H1 (cell line): ENCODE measurements around the gene P2RX7. TPM values are rescaled to one million over a fixed set of nuclear protein-coding genes. Genes with fewer than 3 reads are reported as not detected.

Experiments used
- CTCF ChIA-PET: fragments of 300-600 bp; sonication (Branson Sonifier 250); formaldehyde crosslinking; loops from one replicate; lab custom pipeline; 2021; ENCODE audit not compliant: partially characterized antibody; lab: Charles Lee
- POLR2A ChIA-PET: fragments of 300-600 bp; sonication (Branson Sonifier 250); formaldehyde crosslinking; loops from one replicate; lab custom pipeline; 2021; ENCODE audit warnings: inconsistent platforms; ENCODE audit not compliant: partially characterized antibody; lab: Charles Lee
- DNase-seq, 2 experiments: peaks; one replicate each; pipeline versions ENCODE4 v3.0.0 to v3.0.0-alpha.2; 2010 to 2022; ENCODE audit warnings: low spot score in 2 of 2, low read depth in 1 of 2, mixed read lengths in 1 of 2
- FAIRE-seq: peaks from 2 replicates; lab custom pipeline; 2011; peaks lifted over from hg19 to GRCh38; lab: Jason Lieb, UNC
- H2AFZ ChIP-seq: 2 replicates; pipeline ENCODE4 v1.8.1; 2012; ENCODE audit warnings: low read length, inconsistent platforms
- H2AK5ac ChIP-seq: 2 replicates; pipeline ENCODE4 v1.6.1; 2013; ENCODE audit warnings: low read depth, low read length
- H2BK120ac ChIP-seq: replicated peaks from 2 replicates; pipeline ENCODE3; 2013; ENCODE audit warnings: low read depth, low read length, inconsistent platforms
- H2BK12ac ChIP-seq: 2 replicates; pipeline ENCODE4 v1.6.1; 2013; ENCODE audit warnings: low read depth, low read length
- H2BK15ac ChIP-seq: 2 replicates; pipeline ENCODE4 v1.6.1; 2013; ENCODE audit warnings: low read length
- H2BK20ac ChIP-seq: 2 replicates; pipeline ENCODE4 v1.6.1; 2013; ENCODE audit warnings: low read length
- H2BK5ac ChIP-seq: 2 replicates; pipeline ENCODE4 v1.6.1; 2013; ENCODE audit warnings: low read depth, low read length
- H3K14ac ChIP-seq: 2 replicates; pipeline ENCODE4 v1.6.1; 2013; ENCODE audit warnings: inconsistent platforms; ENCODE audit not compliant: insufficient read length
- H3K18ac ChIP-seq: 2 replicates; pipeline ENCODE4 v1.6.1; 2013; ENCODE audit warnings: low read length; ENCODE audit errors: extremely low read depth
- H3K23ac ChIP-seq: 2 replicates; pipeline ENCODE4 v1.6.1; 2013; ENCODE audit warnings: inconsistent platforms; ENCODE audit not compliant: insufficient read length
- H3K23me2 ChIP-seq: 2 replicates; pipeline ENCODE4 v1.6.1; 2013; ENCODE audit warnings: low read depth, low read length
- H3K27ac ChIP-seq: 2 replicates; pipeline ENCODE4 v1.6.1; 2011; ENCODE audit warnings: low read depth, low read length, inconsistent platforms
- H3K27me3 ChIP-seq, 4 experiments: replicated peaks in 1 of 4; 1 replicate in 1 of 4; 2 replicates in 3 of 4; pipeline versions ENCODE4 v1.6.1 to v1.8.1; 2011 to 2013; ENCODE audit warnings: low read length in 3 of 4, mild to moderate bottlenecking in 3 of 4, inconsistent platforms in 2 of 4, mixed read lengths in 2 of 4, moderate library complexity in 1 of 4; ENCODE audit not compliant: control insufficient read depth in 3 of 4, insufficient read depth in 3 of 4; ENCODE audit errors: extremely low read depth in 1 of 4
- H3K36me3 ChIP-seq, 4 experiments: 2 replicates each; pipeline versions ENCODE4 v1.6.1 to v1.8.1; 2011 to 2013; ENCODE audit warnings: mild to moderate bottlenecking in 4 of 4, low read length in 3 of 4, moderate library complexity in 2 of 4, control low read depth in 1 of 4, inconsistent platforms in 1 of 4; ENCODE audit not compliant: insufficient read depth in 4 of 4, control insufficient read depth in 2 of 4
- H3K4ac ChIP-seq: replicated peaks from 2 replicates; pipeline ENCODE3; 2013; ENCODE audit warnings: low read length, low read depth, mixed read lengths, inconsistent platforms; ENCODE audit not compliant: insufficient read length
- H3K4me1 ChIP-seq, 4 experiments: replicated peaks in 1 of 4; 1 replicate in 1 of 4; 2 replicates in 3 of 4; pipeline versions ENCODE4 v1.6.1 to v1.8.1; 2011 to 2013; ENCODE audit warnings: low read length in 3 of 4, inconsistent platforms in 2 of 4, mixed read lengths in 1 of 4; ENCODE audit not compliant: insufficient read depth in 4 of 4, control insufficient read depth in 3 of 4
- H3K4me2 ChIP-seq, 2 experiments: 2 replicates each; pipeline versions ENCODE4 v1.6.1 to v1.8.1; 2011 to 2013; ENCODE audit warnings: low read depth in 2 of 2, low read length in 2 of 2, control low read depth in 1 of 2, inconsistent platforms in 1 of 2, mild to moderate bottlenecking in 1 of 2; ENCODE audit not compliant: insufficient read depth in 1 of 2
- H3K4me3 ChIP-seq, 4 experiments: fragments of 200-600, 300-600 bp in 1 of 4; sonication (generic), shearing (Covaris generic), sonication (Bioruptor Twin) in 1 of 4; 2 replicates each; pipeline versions ENCODE4 v1.5.1 to v1.8.1; 2011 to 2016; ENCODE audit warnings: low read length in 4 of 4, low read depth in 3 of 4, control low read depth in 2 of 4, inconsistent platforms in 2 of 4, mild to moderate bottlenecking in 2 of 4, mixed read lengths in 1 of 4, moderate library complexity in 1 of 4; ENCODE audit not compliant: insufficient read depth in 2 of 4; ENCODE audit errors: extremely low read depth in 1 of 4
- H3K56ac ChIP-seq: replicated peaks from 2 replicates; pipeline ENCODE3; 2013; ENCODE audit warnings: low read depth, mild to moderate bottlenecking, mixed read lengths, low read length, inconsistent platforms; ENCODE audit not compliant: insufficient read length
- H3K79me1 ChIP-seq: 2 replicates; pipeline ENCODE4 v1.6.1; 2013; ENCODE audit warnings: low read depth, low read length, control low read depth
- H3K79me2 ChIP-seq, 2 experiments: 2 replicates each; pipeline versions ENCODE4 v1.6.1 to v1.8.1; 2012 to 2013; ENCODE audit warnings: low read length in 2 of 2, mild to moderate bottlenecking in 2 of 2, inconsistent platforms in 1 of 2; ENCODE audit not compliant: insufficient read depth in 2 of 2, control insufficient read depth in 1 of 2
- H3K9ac ChIP-seq, 4 experiments: replicated peaks in 1 of 4; 1 replicate in 1 of 4; 2 replicates in 3 of 4; pipeline versions ENCODE4 v1.6.1 to v1.8.1; 2011 to 2013; ENCODE audit warnings: low read depth in 3 of 4, low read length in 3 of 4, control low read depth in 2 of 4, mild to moderate bottlenecking in 2 of 4, moderate library complexity in 2 of 4, inconsistent platforms in 1 of 4; ENCODE audit errors: extremely low read depth in 1 of 4
- H3K9me3 ChIP-seq, 2 experiments: 2 replicates each; pipeline versions ENCODE4 v1.6.1 to v1.8.1; 2012 to 2013; ENCODE audit warnings: mild to moderate bottlenecking in 2 of 2, moderate library complexity in 2 of 2, control low read depth in 1 of 2, inconsistent platforms in 1 of 2, low read depth in 1 of 2, low read length in 1 of 2, mixed read lengths in 1 of 2; ENCODE audit not compliant: insufficient read depth in 2 of 2
- H4K20me1 ChIP-seq, 2 experiments: replicated peaks in 1 of 2; 2 replicates each; pipeline versions ENCODE3 to v1.8.1; 2011 to 2013; ENCODE audit warnings: inconsistent platforms in 2 of 2, low read length in 2 of 2, mild to moderate bottlenecking in 1 of 2; ENCODE audit not compliant: insufficient read depth in 2 of 2, control insufficient read depth in 1 of 2
- H4K5ac ChIP-seq: 2 replicates; pipeline ENCODE4 v1.6.1; 2013; ENCODE audit warnings: low read length, low read depth, mixed read lengths, inconsistent platforms; ENCODE audit not compliant: insufficient read length
- H4K8ac ChIP-seq: 2 replicates; pipeline ENCODE4 v1.8.0; 2013; ENCODE audit warnings: mild to moderate bottlenecking, moderate library complexity, low read length, inconsistent platforms; ENCODE audit not compliant: insufficient read depth; ENCODE audit errors: extremely low read depth
- H4K91ac ChIP-seq: replicated peaks from 2 replicates; pipeline ENCODE3; 2013; ENCODE audit warnings: low read length, mixed read lengths, inconsistent platforms; ENCODE audit not compliant: insufficient read length
- BACH1 ChIP-seq: IDR thresholded peaks from 2 replicates; pipeline ENCODE4 v1.6.1; 2012; ENCODE audit warnings: low read length, improper control_type of control experiment
- BCL11A ChIP-seq, 2 experiments: IDR thresholded peaks; one replicate each; pipeline ENCODE4 v1.6.1; 2011; ENCODE audit warnings: low read depth in 2 of 2, low read length in 2 of 2, mild to moderate bottlenecking in 2 of 2
- CHD1 ChIP-seq: IDR thresholded peaks from 2 replicates; pipeline ENCODE4 v1.6.1; 2012; ENCODE audit warnings: low read depth, low read length, improper control_type of control experiment
- CREB1 ChIP-seq: IDR thresholded peaks from 2 replicates; pipeline ENCODE4 v1.6.1; 2012; ENCODE audit warnings: inconsistent platforms
- GABPA ChIP-seq: IDR thresholded peaks from 2 replicates; pipeline ENCODE4 v1.6.1; 2011; ENCODE audit warnings: mild to moderate bottlenecking, low read length, moderate library complexity, borderline replicate concordance; ENCODE audit not compliant: insufficient read depth
- JUND ChIP-seq: IDR thresholded peaks from 2 replicates; pipeline ENCODE4 v1.6.1; 2011; ENCODE audit warnings: mild to moderate bottlenecking, improper control_type of control experiment, low read length
- KDM1A ChIP-seq: fragments of 200-600, 300-600 bp; sonication (generic); IDR thresholded peaks from 2 replicates; pipeline ENCODE4 v1.7.1; 2016; ENCODE audit warnings: mild to moderate bottlenecking, low read length, borderline replicate concordance
- PHF8 ChIP-seq: fragments of 200-600 bp; sonication (generic); conservative IDR thresholded peaks from 2 replicates; pipeline ENCODE4 v1.7.1; 2012; ENCODE audit warnings: low read depth, mild to moderate bottlenecking, inconsistent platforms, low read length, moderate library complexity
- RAD21 ChIP-seq, 2 experiments: IDR thresholded peaks in 1 of 2; conservative IDR thresholded peaks in 1 of 2; 2 replicates each; pipeline ENCODE4 v1.6.1; 2011; ENCODE audit warnings: low read depth in 2 of 2, low read length in 2 of 2, improper control_type of control experiment in 1 of 2, inconsistent platforms in 1 of 2, mild to moderate bottlenecking in 1 of 2, moderate library complexity in 1 of 2
- RXRA ChIP-seq: IDR thresholded peaks from 2 replicates; pipeline ENCODE4 v1.6.1; 2011; ENCODE audit warnings: low read depth, mild to moderate bottlenecking, low read length, moderate library complexity; ENCODE audit not compliant: insufficient read depth
- SAP30 ChIP-seq: fragments of 300-600 bp; sonication (generic); IDR thresholded peaks from 2 replicates; pipeline ENCODE4 v1.7.1; 2012; ENCODE audit warnings: low read length, moderate library complexity, mild to moderate bottlenecking, inconsistent platforms; ENCODE audit not compliant: insufficient read depth, insufficient replicate concordance
- SIRT6 ChIP-seq: IDR thresholded peaks from one replicate; pipeline ENCODE4 v1.7.1; 2012; ENCODE audit warnings: low read length, inconsistent platforms
- TAF1 ChIP-seq: IDR thresholded peaks from 2 replicates; pipeline ENCODE4 v1.6.1; 2011; ENCODE audit warnings: mild to moderate bottlenecking, low read depth, low read length
- TAF7 ChIP-seq: optimal IDR thresholded peaks from 2 replicates; pipeline ENCODE3; 2011; ENCODE audit warnings: low read depth, mild to moderate bottlenecking, inconsistent platforms, low read length, moderate library complexity, borderline replicate concordance
- TCF12 ChIP-seq: IDR thresholded peaks from 2 replicates; pipeline ENCODE4 v1.6.1; 2011; ENCODE audit warnings: low read depth, mild to moderate bottlenecking, low read length
- WGBS, 2 experiments: shearing (Covaris generic) in 1 of 2; methylation state at CpG; one replicate each; pipeline versions ENCODE4 v1.1.6 to v1.1.7; 2013 to 2015; ENCODE audit warnings: low lambda C conversion rate in 2 of 2, mixed read lengths in 2 of 2, inconsistent platforms in 1 of 2, low coverage in 1 of 2, missing lambda C conversion rate in 1 of 2; ENCODE audit not compliant: insufficient replicate concordance in 2 of 2, insufficient coverage in 1 of 2, insufficient read length in 1 of 2; ENCODE audit errors: extremely low coverage in 1 of 2, missing lambda C conversion rate in 1 of 2; 5-methylcytosine and 5-hydroxymethylcytosine counted together
- polyA plus RNA-seq, 7 experiments: library from polyadenylated mRNA; depleted of rRNA in 3 of 7; stranded (reverse) in 5 of 7; unstranded in 2 of 7; fragments of >200 nt in 5 of 7; fragments of 200-250 nt in 2 of 7; gene quantifications; 1 replicate in 5 of 7; 2 replicates in 1 of 7; 4 replicates in 1 of 7; pipeline versions ENCODE4 v1.2.1 to v1.2.3, GENCODE V29; 2011 to 2013; ENCODE audit warnings: missing spikeins in 2 of 7, mixed read lengths in 2 of 7
- total RNA-seq: library from RNA; stranded (reverse); fragmentation: NEBNext Ultra II Directional; extraction: Animal tissue kit (Norgen Biotek cat#: 25700); gene quantifications from 2 replicates; pipeline ENCODE4 v1.2.1, GENCODE V29; 2021

Gene P2RX7
- total and polyA plus RNA-seq, 2 of the 8 experiments (the other 6 are each of a cell fraction or from before 2014, with no cell fraction given) = 0.38 to 0.56 TPM

DNA sequence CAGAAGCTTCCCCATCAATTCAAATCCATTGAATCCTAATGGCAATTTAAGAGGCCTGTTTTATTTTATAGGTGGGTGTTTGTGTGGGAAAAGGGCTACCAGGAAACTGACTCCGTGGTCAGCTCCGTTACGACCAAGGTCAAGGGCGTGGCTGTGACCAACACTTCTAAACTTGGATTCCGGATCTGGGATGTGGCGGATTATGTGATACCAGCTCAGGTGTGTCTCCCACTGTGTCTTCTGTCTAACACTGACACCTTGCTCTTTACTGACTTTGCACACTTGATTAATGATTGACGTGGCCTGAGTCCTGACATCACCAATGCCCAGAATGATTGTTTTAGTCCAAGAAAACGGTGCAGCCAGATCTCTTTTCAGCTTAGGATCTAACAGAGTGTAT is 84.4 kb downstream of the P2RX7 start:
- FAIRE-seq (no peak), DNase-seq (no peak)
- POLR2A ChIA-PET = no interaction called here
- H3K9me3 ChIP-seq = no peaks in the 10 kb centered on the region
- H3K9ac ChIP-seq = no peak overlapping the region
- no peak overlapping the region for H2BK120ac ChIP-seq
- H3K18ac ChIP-seq = no peak overlapping the region
- no peak overlapping the region for H2AK5ac ChIP-seq
- H4K5ac ChIP-seq = no peak overlapping the region
- no peak overlapping the region for H3K4me2 ChIP-seq
- CTCF ChIA-PET = interaction anchor here (3.6 kb wide), 1 partner anchor 14 kb away, joined by 19 read pairs; no protein-coding TSS in a partner anchor
- H3K36me3 ChIP-seq = no peaks in the 10 kb centered on the region
- no peak overlapping the region for H2BK5ac ChIP-seq
- no peaks in the 10 kb centered on the region for H3K27me3 ChIP-seq
- H2AFZ ChIP-seq = no peak overlapping the region
- H3K56ac ChIP-seq = no peak overlapping the region
- no peak overlapping the region for H2BK20ac ChIP-seq
- H3K4me1 ChIP-seq = no peaks in the 10 kb centered on the region
- 91% methylated on average over 7 of the region's 8 CpGs; no CpG with 5 or more reads in 1 of the 2 experiments for WGBS, 2 experiments
- no peak overlapping the region for H2BK15ac ChIP-seq
- H4K8ac ChIP-seq = no peak overlapping the region
- no peak overlapping the region for H3K23ac ChIP-seq
- no peak overlapping the region for H3K27ac ChIP-seq
- H2BK12ac ChIP-seq = no peak overlapping the region
- no peak overlapping the region for H4K91ac ChIP-seq
- H3K4ac ChIP-seq = no peak overlapping the region
- H3K14ac ChIP-seq = no peak overlapping the region
- H3K79me2 ChIP-seq = no peaks in the 10 kb centered on the region
- H3K4me3 ChIP-seq = no peak overlapping the region
- H3K23me2 ChIP-seq = no peaks in the 10 kb centered on the region; the same call in 1 of the 2 replicates
- H4K20me1 ChIP-seq = no peaks in the 10 kb centered on the region
- H3K79me1 ChIP-seq = no peaks in the 10 kb centered on the region
- TF ChIP-seq CREB1 (no peak), TAF1 (no peak), KDM1A (no peak), CHD1 (no peak), SIRT6 (no peak), BCL11A (IDR thresholded peaks at IDR 0.05; ENCODE audit: low read depth in 2 of 2, low read length in 2 of 2) (no peak), SAP30 (no peak), BACH1 (no peak), TCF12 (no peak), RXRA (no peak), PHF8 (no peak), RAD21 (IDR thresholded peaks at IDR 0.05 in 1 of 2, conservative IDR thresholded peaks at IDR 0.05 in 1 of 2; ENCODE audit: low read depth in 2 of 2, low read length in 2 of 2) (no peak), TAF7 (no peak), JUND (no peak), GABPA (no peak)
